BLaER1 (cell line): ENCODE data around the gene PSME4.

ENCODE experiments used
- H3K27ac ChIP-seq: shearing (Covaris generic); formaldehyde crosslinking; 2 replicates; pipeline ENCODE4 v1.8.1; 2022
- H3K27me3 ChIP-seq: shearing (Covaris generic); formaldehyde crosslinking; 2 replicates; pipeline ENCODE4 v1.8.1; 2022
- H3K36me3 ChIP-seq: shearing (Covaris generic); formaldehyde crosslinking; 2 replicates; pipeline ENCODE4 v1.8.1; 2022
- H3K4me1 ChIP-seq: shearing (Covaris generic); formaldehyde crosslinking; 2 replicates; pipeline ENCODE4 v1.8.1; 2022
- H3K4me2 ChIP-seq: shearing (Covaris generic); formaldehyde crosslinking; 2 replicates; pipeline ENCODE4 v1.8.1; 2022
- H3K4me3 ChIP-seq: shearing (Covaris generic); formaldehyde crosslinking; 2 replicates; pipeline ENCODE4 v1.8.1; 2022
- H3K9ac ChIP-seq: shearing (Covaris generic); formaldehyde crosslinking; 2 replicates; pipeline ENCODE4 v1.8.1; 2022
- H3K9me3 ChIP-seq: shearing (Covaris generic); formaldehyde crosslinking; 2 replicates; pipeline ENCODE4 v1.8.1; 2022
- H4K20me1 ChIP-seq: shearing (Covaris generic); formaldehyde crosslinking; 2 replicates; pipeline ENCODE4 v1.8.1; 2022
- Cebpa-rat ChIP-seq: shearing (Covaris generic); IDR thresholded peaks from 2 replicates; pipeline ENCODE4 v1.8.1; 2022

PSME4 gene

DNA sequence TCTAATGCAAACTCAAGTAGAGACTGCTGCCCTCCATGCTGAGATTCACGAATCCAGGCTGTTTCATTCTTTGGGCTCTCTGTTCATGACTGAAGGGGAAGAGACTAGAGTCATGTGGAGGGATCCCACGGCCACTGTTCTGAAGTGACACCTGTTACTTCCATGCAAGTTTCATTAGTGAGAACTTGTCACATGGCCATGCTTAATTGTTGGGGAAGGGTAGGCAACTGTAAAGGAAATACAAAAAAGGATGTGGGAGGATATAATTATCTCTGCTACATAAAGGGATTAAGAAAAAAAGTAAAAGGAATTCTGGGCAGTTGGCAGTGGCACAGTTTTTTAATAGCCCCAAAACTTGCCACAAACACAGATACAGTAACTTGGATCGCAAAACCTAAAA is 28.0 kb upstream of the PSME4 start:
- Histone ChIP-seq H3K4me3 (no peak overlapping the region), H3K4me2 (peak overlapping the region; percentile 62), H3K36me3 (no peaks in the 10 kb centered on the region), H3K27me3 (no peaks in the 10 kb centered on the region), H3K9me3 (peaks cover under 1% of the 10 kb centered on the region; the same call in 1 of the 2 replicates), H4K20me1 (no peaks in the 10 kb centered on the region), H3K9ac (no peak overlapping the region), H3K4me1 (peaks cover 31% of the 10 kb centered on the region), H3K27ac (no peak overlapping the region)
- no peak for TF ChIP-seq Cebpa-rat

DNA sequence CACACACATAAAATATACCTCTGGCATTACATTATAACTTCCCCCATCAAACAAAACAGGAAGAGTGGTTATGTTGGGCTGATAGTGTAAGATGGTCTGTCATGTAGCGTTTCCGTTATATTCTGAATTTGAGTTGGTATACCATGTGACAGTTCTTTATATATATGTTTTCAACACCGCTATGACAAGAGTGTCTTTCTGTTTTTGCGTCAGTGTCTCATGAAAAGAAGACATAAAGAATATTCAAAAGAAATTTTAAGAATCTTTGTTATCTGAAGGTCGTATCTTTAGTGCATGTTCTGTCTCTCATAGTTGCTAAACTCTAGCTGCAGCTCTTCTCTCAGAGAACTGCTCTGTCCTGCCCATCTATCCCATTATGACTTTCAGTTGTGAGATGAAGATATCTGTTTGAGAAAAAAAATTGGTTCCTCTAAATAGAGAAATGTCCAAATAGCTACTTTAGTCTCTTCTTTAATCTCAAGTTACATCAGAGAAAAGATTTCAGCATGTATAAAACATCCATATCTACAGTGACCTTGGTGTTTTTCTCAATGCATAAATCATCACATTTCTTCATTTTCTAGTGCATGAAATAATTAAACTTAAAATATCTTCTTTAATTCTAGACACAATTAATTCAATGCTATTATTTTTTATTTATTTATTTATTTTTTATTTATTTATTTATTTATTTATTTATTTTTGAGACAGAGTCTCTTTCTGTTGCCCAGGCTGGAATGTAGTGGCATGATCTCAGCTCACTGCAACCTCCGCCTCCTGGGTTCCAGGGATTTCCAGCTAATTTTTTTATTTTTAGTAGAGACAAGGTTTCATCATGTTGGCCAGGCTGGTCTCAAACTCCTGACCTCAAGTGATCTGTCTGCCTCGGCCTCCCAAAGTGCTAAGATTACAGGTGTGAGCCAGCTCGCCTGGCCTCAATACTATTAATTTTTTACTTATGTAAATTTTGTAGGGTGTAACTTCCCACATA is 24.3 kb upstream of the PSME4 start:
- Histone ChIP-seq H3K9ac (no peak overlapping the region), H4K20me1 (no peaks in the 10 kb centered on the region), H3K36me3 (0 out of 2 replicates have a peak, but pooled peaks cover 10% of the 10 kb centered on the region), H3K4me3 (no peak overlapping the region), H3K27me3 (no peaks in the 10 kb centered on the region), H3K4me1 (peaks cover 35% of the 10 kb centered on the region), H3K9me3 (peaks cover 34% of the 10 kb centered on the region), H3K4me2 (peak overlapping the region; percentile 58), H3K27ac (no peak overlapping the region)
- no peak for TF ChIP-seq Cebpa-rat

DNA sequence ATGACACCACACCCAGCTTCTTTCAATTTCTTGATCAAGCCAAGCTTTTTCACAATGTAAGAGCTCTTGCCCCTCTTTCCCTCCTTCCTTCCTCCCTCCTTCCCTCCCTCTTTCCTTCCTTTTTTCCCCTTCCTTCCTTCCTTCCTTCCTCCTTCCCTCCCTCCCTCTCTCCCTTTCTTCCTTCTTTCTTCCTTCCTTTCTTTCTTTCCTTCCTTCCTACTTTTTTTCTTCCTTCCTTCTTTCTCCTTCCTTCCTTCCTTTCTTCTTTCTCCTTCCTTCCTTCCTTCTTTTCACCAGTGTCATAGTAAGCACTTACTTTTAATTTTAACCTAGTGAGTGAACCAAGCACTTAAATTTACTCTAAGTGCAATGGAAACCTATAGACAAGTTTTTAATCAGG is 21.2 kb upstream of the PSME4 start:
- no peak for TF ChIP-seq Cebpa-rat
- Histone ChIP-seq H3K4me2 (no peak overlapping the region), H4K20me1 (no peaks in the 10 kb centered on the region), H3K27ac (no peak overlapping the region), H3K4me3 (no peak overlapping the region), H3K4me1 (peaks cover 28% of the 10 kb centered on the region), H3K36me3 (0 out of 2 replicates have a peak, but pooled peaks cover 17% of the 10 kb centered on the region), H3K27me3 (no peaks in the 10 kb centered on the region), H3K9ac (no peak overlapping the region), H3K9me3 (peaks cover 36% of the 10 kb centered on the region)

DNA sequence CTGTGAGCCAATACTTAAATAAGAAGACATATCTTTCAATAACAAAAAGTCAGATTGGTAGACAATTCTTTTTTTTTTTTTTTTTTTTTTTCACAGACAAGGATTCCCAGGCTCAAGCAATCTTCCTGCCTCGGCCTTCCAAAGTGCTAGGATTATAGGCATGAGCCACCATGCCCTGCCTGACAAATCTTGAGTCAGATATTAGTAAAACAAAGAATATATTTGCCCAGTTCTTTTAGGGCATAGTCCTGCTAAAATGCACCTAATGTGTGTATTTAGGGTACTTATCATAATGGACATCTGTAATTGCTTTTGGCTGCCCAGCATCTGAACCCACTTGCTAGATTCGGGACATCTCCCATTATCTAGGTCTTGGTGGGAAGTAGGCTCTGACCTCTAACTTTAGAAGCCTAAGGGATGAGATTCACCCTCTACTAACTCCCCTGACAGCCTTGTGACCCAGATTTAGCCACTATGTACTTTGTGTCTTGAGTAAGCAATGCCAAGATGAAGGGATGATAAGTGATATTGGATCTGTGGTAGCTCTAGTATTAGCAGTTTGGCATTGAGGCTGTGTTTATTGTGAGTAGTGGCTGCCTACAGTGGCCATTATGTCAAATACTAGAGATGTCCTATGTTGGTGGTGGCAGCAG is 18.5 kb upstream of the PSME4 start:
- TF ChIP-seq Cebpa-rat = no peak
- H3K9me3 ChIP-seq = peaks cover 36% of the 10 kb centered on the region
- no peak overlapping the region for H3K9ac ChIP-seq
- no peak overlapping the region for H3K4me3 ChIP-seq
- H3K4me2 ChIP-seq = no peak overlapping the region
- no peaks in the 10 kb centered on the region for H4K20me1 ChIP-seq
- peaks cover 16% of the 10 kb centered on the region for H3K4me1 ChIP-seq
- H3K27me3 ChIP-seq = no peaks in the 10 kb centered on the region
- 0 out of 2 replicates have a peak, but pooled peaks cover 17% of the 10 kb centered on the region for H3K36me3 ChIP-seq
- H3K27ac ChIP-seq = no peak overlapping the region

DNA sequence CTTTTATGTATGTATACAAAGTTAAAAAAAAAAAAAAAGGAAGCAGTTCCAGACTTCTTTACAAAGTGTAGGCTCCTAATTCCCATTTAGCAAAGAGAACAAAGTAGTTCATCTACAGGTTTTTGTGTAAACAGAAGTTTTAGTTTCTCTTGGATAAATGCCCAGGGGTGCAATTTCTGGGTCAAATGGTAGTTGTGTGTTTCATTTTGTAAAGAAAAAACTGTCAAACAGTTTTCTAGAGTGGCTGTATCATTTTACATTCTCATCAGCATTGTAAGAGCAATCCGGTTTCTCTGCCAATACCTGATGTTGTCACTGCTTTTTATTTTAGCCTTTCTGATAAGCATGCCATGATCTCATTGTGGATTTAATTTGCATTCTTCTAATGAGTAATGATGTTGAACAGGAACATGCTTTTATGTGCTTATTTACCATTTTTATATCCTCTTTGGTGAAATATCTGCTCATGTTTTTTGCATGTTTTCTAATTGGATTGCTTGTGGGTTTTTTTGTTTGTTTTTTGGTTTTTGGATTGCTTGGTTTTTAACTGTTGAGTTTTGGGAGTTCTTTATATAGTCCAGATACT is 16.6 kb upstream of the PSME4 start:
- H4K20me1 ChIP-seq = no peaks in the 10 kb centered on the region
- H3K27me3 ChIP-seq = no peaks in the 10 kb centered on the region
- H3K9ac ChIP-seq = no peak overlapping the region
- H3K4me2 ChIP-seq = no peak overlapping the region
- TF ChIP-seq Cebpa-rat = no peak
- H3K9me3 ChIP-seq = peaks cover 21% of the 10 kb centered on the region
- H3K36me3 ChIP-seq = peaks cover 29% of the 10 kb centered on the region; the same call in 1 of the 2 replicates
- no peak overlapping the region for H3K4me3 ChIP-seq
- H3K27ac ChIP-seq = no peak overlapping the region
- 0 out of 2 replicates have a peak, but pooled peaks cover 8% of the 10 kb centered on the region for H3K4me1 ChIP-seq

DNA sequence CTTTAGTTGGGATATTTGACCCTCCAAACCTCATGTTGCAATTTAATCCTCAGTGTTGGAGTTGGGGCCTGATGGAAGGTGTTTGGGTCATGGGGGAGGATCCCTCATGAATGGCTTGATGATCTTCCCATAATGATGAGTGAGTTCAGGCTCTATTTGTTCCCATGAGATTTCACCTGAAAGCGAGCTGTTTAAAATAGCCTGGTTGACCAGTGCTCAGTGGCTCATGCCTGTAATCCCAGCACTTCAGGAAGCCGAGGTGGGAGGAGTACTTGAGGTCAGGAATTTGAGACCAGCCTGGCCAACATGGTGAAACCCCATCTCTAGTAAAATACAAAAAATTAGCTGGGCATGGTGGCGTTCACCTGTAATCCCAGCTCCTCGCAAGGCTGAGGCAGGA is 14.9 kb upstream of the PSME4 start:
- Histone ChIP-seq H3K27me3 (no peaks in the 10 kb centered on the region), H3K4me1 (0 out of 2 replicates have a peak, but pooled peaks cover 8% of the 10 kb centered on the region), H3K9ac (no peak overlapping the region), H3K9me3 (peaks cover 11% of the 10 kb centered on the region), H3K27ac (no peak overlapping the region), H3K4me3 (no peak overlapping the region), H4K20me1 (no peaks in the 10 kb centered on the region), H3K4me2 (no peak overlapping the region), H3K36me3 (peaks cover 29% of the 10 kb centered on the region)
- no peak for TF ChIP-seq Cebpa-rat

DNA sequence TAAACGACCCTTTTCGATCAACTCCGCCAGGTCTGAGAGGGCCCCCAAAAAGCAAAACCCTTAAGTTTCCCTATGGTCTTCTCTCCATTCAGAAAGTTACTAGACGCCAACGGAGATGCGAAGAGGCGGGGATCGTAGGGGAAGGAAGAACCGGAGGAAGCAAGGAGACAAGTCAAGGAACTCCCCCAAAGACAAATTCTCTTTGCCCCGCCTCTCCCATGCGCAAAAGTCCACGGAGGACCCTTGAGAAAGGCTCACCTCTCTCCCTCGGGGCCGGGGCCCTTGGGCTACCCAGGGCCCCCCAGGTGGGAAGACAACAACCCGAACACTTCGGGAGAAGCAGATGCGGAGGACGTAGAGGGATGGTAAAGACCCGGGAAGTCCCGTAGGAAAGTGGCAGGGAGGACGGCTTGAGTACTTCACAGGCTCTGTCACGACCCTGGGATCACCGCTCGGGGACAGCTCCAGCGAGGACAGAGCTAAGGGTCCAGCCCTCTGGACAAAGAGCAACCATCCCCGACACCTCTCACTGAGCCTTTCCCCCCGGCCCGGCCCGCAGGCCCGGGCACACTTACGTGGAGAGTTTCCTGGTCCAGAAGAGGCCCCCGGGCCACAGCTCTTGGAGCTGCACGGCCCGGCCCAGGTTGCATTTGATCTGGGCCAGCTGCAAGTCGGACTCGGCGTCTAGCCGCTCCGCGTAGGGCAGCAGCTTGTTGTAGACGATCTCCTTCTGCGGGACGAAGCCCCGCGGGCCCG is 647 bp downstream of the PSME4 start:
- TF ChIP-seq Cebpa-rat = no peak
- Histone ChIP-seq H3K4me1 (peaks cover 34% of the 10 kb centered on the region), H4K20me1 (peaks cover 52% of the 10 kb centered on the region), H3K27me3 (no peaks in the 10 kb centered on the region), H3K27ac (peak overlapping the region; percentile 94), H3K4me3 (peak overlapping the region; percentile 82), H3K36me3 (peaks cover 16% of the 10 kb centered on the region), H3K9me3 (no peaks in the 10 kb centered on the region), H3K4me2 (peak overlapping the region; percentile 82), H3K9ac (peak overlapping the region; percentile 95)

DNA sequence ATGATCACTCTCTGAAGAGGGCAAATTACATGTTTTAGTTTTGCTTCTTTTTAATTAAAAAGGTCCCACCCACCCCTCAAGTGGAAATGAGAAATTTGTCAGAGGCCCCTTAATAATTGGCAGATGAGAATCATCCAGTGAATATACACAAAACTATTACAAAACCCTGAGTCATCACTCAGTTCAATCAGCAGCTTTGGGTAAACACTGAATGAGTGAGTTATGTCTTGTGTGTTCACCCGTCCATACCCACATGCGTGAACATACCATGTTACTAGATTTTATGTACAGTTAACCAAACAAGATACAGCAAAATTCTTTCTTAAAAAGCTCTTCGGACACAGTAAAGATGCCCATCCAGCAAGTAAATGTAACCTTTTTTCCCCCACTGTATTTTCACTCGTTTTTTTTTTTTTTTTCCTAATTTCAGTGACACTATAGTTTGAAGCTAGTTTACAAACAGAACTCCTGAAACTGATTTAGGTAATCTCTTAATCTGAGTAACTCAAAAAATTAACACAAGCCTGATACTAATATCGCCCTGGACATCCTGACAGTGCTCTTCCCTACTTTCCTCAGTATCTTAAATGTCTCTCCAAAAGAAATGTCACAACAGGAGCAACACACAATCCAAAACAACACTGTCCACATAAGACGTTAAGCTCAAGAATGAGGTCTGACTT is 1.4 kb downstream of the PSME4 start:
- Histone ChIP-seq H3K9me3 (no peaks in the 10 kb centered on the region), H3K27me3 (no peaks in the 10 kb centered on the region), H3K4me2 (peak overlapping the region; percentile 82), H3K4me3 (peak overlapping the region; percentile 82), H3K27ac (peak overlapping the region; percentile 94), H3K4me1 (peaks cover 41% of the 10 kb centered on the region), H4K20me1 (peaks cover 60% of the 10 kb centered on the region), H3K9ac (peak overlapping the region; percentile 95), H3K36me3 (peaks cover 10% of the 10 kb centered on the region)
- no peak for TF ChIP-seq Cebpa-rat
